ENCODE results near the gene MAMLD1.
A peak's percentile ranks its signal among the peaks of the same experiment; 100 is the strongest.

MAMLD1 gene

DNA sequence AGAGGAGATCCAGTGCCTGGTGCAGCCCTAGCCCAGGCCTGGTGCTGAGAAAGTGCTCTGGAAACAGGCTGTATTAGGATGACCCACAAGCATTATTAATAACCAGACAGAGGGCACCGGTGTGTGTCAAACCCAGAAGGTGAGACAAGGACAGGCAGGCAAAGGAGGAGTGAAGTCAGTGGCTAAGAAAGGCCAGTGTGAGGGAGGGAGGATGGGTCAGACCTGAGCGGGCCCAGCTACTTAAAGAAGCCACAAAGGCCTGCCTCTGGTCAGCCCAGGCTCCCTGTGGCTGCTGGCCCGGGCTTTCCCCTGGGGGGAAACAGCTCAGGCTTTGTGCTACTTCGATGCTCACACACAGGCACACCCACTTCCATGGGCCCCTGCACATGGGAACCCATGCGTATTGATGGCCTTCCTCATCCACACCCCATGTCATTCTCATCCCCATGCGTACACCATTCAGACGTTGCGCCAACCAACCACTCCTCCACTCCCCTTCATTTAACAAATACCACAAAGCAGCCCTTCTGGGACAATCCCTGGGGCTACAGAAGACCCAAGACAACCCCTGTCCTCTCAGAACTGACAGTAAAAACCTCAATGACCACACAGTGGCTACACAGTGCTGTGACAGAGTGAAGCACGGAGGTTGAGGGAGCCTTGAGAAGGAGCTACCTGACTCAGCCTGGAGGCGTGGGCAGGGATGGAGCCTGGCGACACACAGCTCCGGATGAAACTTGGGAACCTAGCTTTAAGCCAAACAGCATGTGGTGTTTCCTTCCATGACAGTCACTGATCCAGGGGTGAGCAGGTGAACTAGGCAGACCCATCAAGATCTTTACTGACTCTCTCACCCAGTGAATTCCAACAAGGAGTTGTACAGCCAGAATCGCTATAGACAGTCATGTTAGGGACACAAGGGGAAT, 180.4 kb downstream of the MAMLD1 start:
- no peak for DNase-seq

DNA sequence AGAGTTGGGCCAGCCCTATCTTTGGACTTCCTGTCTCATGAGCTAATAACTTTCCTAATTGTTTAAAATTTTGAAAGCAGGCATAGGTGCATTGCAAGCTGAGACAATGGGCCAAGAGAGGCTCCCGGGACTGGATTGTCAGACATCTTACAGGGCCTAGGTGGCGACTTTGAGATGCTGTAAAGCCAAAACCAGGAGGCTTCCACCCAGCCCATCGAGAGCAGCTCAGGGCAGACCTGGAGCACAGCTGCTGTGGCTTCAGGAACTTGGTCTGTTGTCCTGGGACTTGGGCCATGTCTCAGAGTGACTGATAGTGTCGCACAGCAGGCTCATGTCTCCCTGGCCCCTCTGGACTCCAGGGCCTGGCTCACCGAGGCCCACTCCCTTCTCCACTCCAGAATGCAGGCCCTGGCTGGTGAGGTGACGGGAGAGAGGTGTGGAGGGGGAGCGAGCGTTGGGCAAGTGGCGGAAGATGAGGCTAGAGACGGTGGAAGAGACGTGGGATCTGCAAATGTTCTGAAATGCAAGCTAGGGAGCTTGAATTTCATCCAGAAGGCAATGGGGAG, 181.2 kb downstream of the MAMLD1 start:
- no peak for DNase-seq

DNA sequence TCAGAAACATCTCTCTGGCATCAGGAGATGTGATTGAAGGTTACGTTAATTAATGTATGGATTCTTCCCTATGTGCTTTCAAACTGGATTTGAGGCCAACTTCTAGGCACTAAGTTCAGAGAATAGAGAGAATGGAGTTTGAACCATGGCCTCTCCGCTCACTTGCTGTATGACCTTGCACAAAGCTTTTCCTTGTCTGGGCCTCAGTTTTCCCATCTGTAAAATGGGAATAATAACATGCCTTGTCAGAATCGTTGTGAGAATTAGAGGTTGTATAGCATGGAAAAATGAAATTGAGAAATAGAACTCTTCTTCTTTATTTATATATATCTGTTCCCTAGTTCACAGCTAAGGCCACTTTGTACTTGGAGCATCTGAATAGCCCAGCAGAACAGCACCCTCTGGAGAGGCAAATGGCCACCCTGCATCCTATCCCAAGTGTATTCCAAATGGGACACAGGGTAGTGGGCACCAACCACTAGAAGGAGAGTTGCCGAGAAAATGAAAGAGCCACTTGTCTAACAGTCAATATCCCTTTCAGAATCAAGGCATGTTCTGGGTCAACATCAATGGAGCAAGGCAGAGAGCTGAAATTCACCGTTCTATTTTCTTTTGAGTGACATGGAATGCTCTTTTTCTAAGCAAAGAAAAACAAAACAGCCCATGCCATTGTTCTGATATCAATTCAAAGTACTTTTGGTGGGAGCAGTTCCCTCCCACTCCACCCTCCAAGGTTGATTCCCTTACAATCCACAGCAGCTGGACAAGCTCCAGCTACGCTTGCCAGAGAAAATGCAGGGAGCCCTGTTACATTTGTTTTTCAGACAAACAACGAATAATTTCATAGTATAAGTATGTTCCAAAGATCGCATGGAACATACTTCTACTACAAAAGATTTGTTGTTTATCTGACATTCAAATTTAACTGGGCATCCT, 182.0 kb downstream of the MAMLD1 start:
- no peak for DNase-seq

DNA sequence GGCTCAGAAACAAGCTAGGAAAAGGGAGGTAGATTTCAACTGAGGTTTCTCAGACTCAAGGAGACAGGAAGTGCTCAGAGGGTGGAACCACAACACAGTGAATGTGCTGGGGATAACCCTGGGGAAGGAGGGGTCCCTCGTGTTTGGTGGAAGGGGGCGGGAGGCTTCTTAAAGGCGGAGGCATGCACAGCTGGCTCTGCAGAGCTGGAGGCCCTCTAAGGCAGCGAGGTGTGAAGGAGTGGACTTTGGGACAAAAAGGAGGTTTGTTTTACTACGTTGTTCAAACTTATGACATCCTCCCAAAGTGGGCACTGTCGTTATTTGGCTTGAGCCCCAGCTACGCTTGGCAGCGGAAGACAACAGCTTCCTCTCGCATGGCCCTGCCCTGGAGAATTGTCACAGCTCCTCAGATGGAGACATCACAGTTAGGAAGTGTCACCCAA, 183.6 kb downstream of the MAMLD1 start:
- DNase-seq = no peak

DNA sequence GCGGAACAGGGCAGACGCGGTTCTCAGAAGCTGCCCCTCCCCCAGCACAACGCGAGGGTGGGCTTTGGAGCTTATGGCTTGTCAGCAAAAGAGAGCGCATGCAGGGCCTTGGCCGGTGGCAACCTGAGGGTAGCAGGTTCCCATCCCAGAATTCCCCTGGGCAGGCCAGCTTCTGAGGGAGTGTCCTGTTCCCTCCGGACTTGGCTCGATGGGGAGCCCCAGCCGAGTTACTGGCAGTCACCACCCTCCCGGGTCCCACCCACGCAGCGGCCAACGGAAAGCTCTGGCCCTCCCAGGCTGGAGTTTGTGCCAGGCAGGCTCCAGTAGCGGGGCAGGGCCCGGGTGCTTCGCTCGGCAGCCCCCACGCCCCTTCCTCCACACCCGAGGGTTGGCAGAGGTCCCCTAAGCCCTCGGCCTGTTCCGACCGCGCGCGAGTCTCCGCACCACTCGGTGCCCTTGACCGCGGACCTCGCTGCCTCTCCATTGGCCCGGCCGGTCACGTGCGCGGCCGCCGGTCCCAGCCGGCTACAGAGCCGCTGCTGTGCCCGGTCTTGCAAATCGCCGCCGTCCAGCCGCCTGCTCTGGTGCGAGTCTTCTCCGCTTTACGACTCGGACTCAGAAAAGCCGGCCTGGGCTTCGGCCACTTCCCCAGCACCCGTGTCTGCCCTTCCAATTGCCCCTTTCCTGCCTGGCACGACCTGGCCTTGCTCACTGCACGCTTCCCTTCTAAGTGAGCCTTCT, 184.4 kb downstream of the MAMLD1 start:
- DNase-seq = peak; percentile 40

DNA sequence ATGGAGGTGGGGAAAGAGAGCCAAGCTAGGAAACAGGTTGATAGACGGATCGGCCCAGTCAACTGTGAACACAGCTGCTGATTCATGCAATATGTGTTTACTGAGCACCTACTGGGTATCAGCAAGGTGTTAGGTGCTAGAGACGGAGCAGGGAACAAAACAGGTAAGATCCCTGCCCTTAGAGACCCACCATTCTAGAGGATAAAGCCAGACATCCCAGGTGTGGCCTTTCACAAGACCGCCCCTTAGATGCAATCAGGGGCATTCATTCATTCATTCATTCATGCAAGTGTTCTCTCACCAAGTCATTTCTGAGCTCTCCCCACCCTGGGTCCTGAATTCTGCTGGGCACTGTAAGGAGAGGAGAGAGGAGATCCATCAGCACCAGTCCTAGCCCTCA, 185.1 kb downstream of the MAMLD1 start:
- DNase-seq = no peak

DNA sequence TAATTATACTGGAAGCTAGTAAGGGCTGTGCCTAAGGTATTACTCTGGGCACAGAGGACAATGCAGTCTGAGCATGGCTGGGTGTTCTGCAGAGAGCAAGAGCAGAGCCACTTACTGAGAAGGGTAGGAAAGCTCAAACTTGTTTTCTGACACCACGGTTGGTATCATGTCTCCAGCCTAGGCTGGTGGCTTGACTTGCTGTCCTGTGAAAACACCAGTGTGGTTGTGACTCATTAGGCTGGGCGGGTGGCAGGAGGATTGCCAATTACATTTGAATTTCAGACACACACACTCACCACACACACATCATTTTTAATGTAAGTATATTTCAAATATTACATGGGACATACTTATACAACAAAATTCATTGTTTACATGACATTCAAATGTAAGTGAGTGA, 185.6 kb downstream of the MAMLD1 start:
- no peak for DNase-seq

DNA sequence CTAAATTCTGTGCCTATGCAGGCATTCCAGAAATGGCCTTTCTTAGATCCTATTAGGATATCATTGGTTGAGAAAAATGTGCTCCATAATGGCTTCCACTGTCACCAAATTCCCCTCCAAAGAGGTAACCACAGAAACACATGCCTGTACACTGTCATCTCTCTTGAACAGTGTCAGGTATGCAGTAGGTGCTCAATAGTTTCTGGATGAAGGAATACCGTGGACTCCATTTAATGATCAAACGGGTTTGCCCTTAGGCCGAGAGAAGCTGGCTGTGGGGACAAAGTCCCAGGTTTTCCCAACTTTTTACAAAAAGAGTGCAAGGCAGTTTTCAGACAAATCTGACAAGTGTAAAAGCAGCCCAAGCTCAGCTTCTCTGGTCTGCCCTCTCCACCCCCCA, 188.8 kb downstream of the MAMLD1 start:
- no peak for DNase-seq

DNA sequence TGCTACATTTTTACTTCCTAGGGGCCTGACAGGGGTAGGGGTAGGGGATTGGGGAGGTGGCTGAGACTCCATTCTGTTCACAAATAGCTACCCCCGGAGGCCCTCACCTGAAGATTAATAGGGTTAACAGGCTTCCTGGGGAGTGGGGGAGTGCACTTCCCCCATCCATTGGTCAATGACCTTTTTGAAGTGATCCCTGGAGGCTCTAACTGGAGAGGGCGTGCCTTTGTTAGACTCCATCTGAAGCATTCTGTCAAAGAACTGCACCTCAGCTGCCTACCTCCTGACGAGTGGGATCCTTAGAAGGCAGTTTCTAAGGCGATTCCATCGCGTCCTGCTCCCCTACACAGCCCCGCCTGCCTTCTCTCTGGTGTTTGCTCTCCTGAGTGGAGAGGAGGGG, 195.3 kb downstream of the MAMLD1 start:
- DNase-seq = peak; percentile 64
